SK-N-SH (cell line): ENCODE data around the gene EEF1B2.

Experiments
- CHD2 ChIP-seq: fragments of 150-350 bp; IDR thresholded peaks from 2 replicates; pipeline ENCODE4 v1.6.1; 2018; ENCODE audit warnings: low read length; ENCODE audit not compliant: partially characterized antibody
- CTCF ChIP-seq: fragments of 200-600 bp; sonication (generic); IDR thresholded peaks from 2 replicates; pipeline ENCODE4 v1.6.1; 2017; ENCODE audit warnings: antibody characterized with exemption, mild to moderate bottlenecking, moderate library complexity
- EZH2phosphoT487 ChIP-seq: fragments of 200-600 bp; sonication (generic); IDR thresholded peaks from 2 replicates; pipeline ENCODE4 v1.6.1; 2017; ENCODE audit warnings: low read depth, mixed run types, mild to moderate bottlenecking, antibody characterized with exemption, moderate library complexity, borderline replicate concordance
- GABPA ChIP-seq: IDR thresholded peaks from 2 replicates; pipeline ENCODE4 v1.4.0; 2012; ENCODE audit warnings: low read depth, mild to moderate bottlenecking
- GATA2 ChIP-seq: sonication (generic); formaldehyde crosslinking; IDR thresholded peaks from 2 replicates; pipeline ENCODE4 v1.5.0; 2020; ENCODE audit warnings: mild to moderate bottlenecking, missing genetic modification reagents
- REST ChIP-seq: IDR thresholded peaks from 2 replicates; pipeline ENCODE4 v1.6.1; 2012; ENCODE audit warnings: mild to moderate bottlenecking, low read depth, low read length, moderate library complexity
- RFX5 ChIP-seq: IDR thresholded peaks from 2 replicates; pipeline ENCODE4 v1.6.1; 2012; ENCODE audit warnings: mild to moderate bottlenecking, improper control_type of control experiment, low read length
- SMC3 ChIP-seq: IDR thresholded peaks from 2 replicates; pipeline ENCODE4 v1.6.1; 2012; ENCODE audit warnings: low read depth, low read length, improper control_type of control experiment
- USF1 ChIP-seq: IDR thresholded peaks from 2 replicates; pipeline ENCODE4 v1.4.0; 2012; ENCODE audit warnings: low read depth, borderline replicate concordance
- YY1 ChIP-seq: IDR thresholded peaks from 2 replicates; pipeline ENCODE4 v1.4.0; 2012; ENCODE audit warnings: low read depth, mild to moderate bottlenecking
- ZBTB33 ChIP-seq: IDR thresholded peaks from 2 replicates; pipeline ENCODE4 v1.4.0; 2012; ENCODE audit warnings: low read depth, borderline replicate concordance

- TF ChIP-seq CHD2 (no peak), REST (no peak), ZBTB33 (no peak), CTCF (no peak), USF1 (no peak), GATA2 (CRISPR knock-in tag) (no peak), SMC3 (no peak), EZH2phosphoT487 (no peak), GABPA (no peak), YY1 (no peak), RFX5 (no peak)
These were observed 30.4 kb downstream of the EEF1B2 start for GRCh38 chr2:206190111-206190510.
